Type B pancreatic cell (in vitro differentiated cells): ENCODE data around the gene MAPK11. TPM values are rescaled to one million over a fixed set of nuclear protein-coding genes. Genes with fewer than 3 reads are reported as not detected.

Experiments used
- DNase-seq: peaks from one replicate; pipeline ENCODE4 v3.0.0; 2021; ENCODE audit warnings: mixed read lengths; ENCODE audit not compliant: unreplicated experiment; ENCODE audit errors: extremely low spot score
- H3K27ac Mint-ChIP-seq: 2 replicates; pipeline ENCODE4 v1.8.0; 2021; ENCODE audit warnings: mild to moderate bottlenecking, mixed read lengths
- H3K27me3 Mint-ChIP-seq: 2 replicates; pipeline ENCODE4 v1.8.0; 2021; ENCODE audit warnings: mixed read lengths
- H3K36me3 Mint-ChIP-seq: 2 replicates; pipeline ENCODE4 v1.8.0; 2021; ENCODE audit warnings: mixed read lengths
- H3K4me1 Mint-ChIP-seq: one replicate; pipeline ENCODE4 v1.8.0; 2021; ENCODE audit warnings: mixed read lengths; ENCODE audit not compliant: unreplicated experiment
- H3K4me3 Mint-ChIP-seq: 2 replicates; pipeline ENCODE4 v1.8.0; 2021; ENCODE audit warnings: mild to moderate bottlenecking, mixed read lengths
- H3K9me3 Mint-ChIP-seq: 2 replicates; pipeline ENCODE4 v1.8.0; 2021; ENCODE audit warnings: mixed read lengths
- CTCF ChIP-seq: fragments of 200-600 bp; sonication (generic); conservative IDR thresholded peaks from 2 replicates; pipeline ENCODE4 v1.5.0; 2021; ENCODE audit warnings: antibody characterized with exemption, mild to moderate bottlenecking
- total RNA-seq: library from RNA; stranded (reverse); gene quantifications from 2 replicates; pipeline ENCODE4 v1.2.1, GENCODE V29; 2021; ENCODE audit warnings: low replicate concordance

Gene MAPK11
- total RNA-seq, 1 donor from 2014 or later = 7.4 TPM

- peaks cover 5% of the 10 kb centered on the region for H3K4me1 Mint-ChIP-seq
- H3K27me3 Mint-ChIP-seq = peaks cover 5% of the 10 kb centered on the region
- no peaks in the 10 kb centered on the region for H3K9me3 Mint-ChIP-seq
- peak overlapping the region; percentile 74 for H3K4me3 Mint-ChIP-seq
- TF ChIP-seq CTCF = no peak
- H3K27ac Mint-ChIP-seq = no peak overlapping the region
- H3K36me3 Mint-ChIP-seq = no peaks in the 10 kb centered on the region
- DNase-seq = no peak
Observed at GRCh38 chr22:50258361-50259292, 11.6 kb downstream of the MAPK11 start.

- no peak for TF ChIP-seq CTCF
- H3K4me1 Mint-ChIP-seq = peaks cover 5% of the 10 kb centered on the region
Observed at GRCh38 chr22:50257451-50258360, 12.5 kb downstream of the MAPK11 start.

GRCh38 chr22:50257041-50257440 is 13.1 kb downstream of the MAPK11 start:
- Mint-ChIP-seq H3K4me1 (peaks cover under 1% of the 10 kb centered on the region), H3K36me3 (no peaks in the 10 kb centered on the region), H3K4me3 (no peak overlapping the region), H3K9me3 (no peaks in the 10 kb centered on the region), H3K27me3 (peaks cover 2% of the 10 kb centered on the region), H3K27ac (no peak overlapping the region)
- no peak for TF ChIP-seq CTCF
- DNase-seq = no peak

More at GRCh38 chr22:50257451-50258360, 12.5 kb downstream of the MAPK11 start:
- DNase-seq = no peak
- Mint-ChIP-seq H3K27me3 (peaks cover 5% of the 10 kb centered on the region), H3K9me3 (no peaks in the 10 kb centered on the region), H3K36me3 (no peaks in the 10 kb centered on the region), H3K27ac (no peak overlapping the region), H3K4me3 (no peak overlapping the region)

GRCh38 chr22:50256258-50256862 is 13.8 kb downstream of the MAPK11 start:
- Mint-ChIP-seq H3K36me3 (no peaks in the 10 kb centered on the region), H3K27me3 (no peaks in the 10 kb centered on the region), H3K27ac (no peak overlapping the region), H3K9me3 (no peaks in the 10 kb centered on the region), H3K4me1 (no peaks in the 10 kb centered on the region), H3K4me3 (no peak overlapping the region)
- TF ChIP-seq CTCF = no peak
- DNase-seq = no peak

- Mint-ChIP-seq H3K4me1 (no peaks in the 10 kb centered on the region), H3K9me3 (no peaks in the 10 kb centered on the region), H3K36me3 (no peaks in the 10 kb centered on the region), H3K27ac (no peak overlapping the region), H3K4me3 (no peak overlapping the region), H3K27me3 (no peaks in the 10 kb centered on the region)
- no peak for DNase-seq
- no peak for TF ChIP-seq CTCF
Observed at GRCh38 chr22:50255607-50256006, 14.6 kb downstream of the MAPK11 start.
